ENCODE data around the gene IL10RB. TPM values are rescaled to one million over a fixed set of nuclear protein-coding genes. Genes with fewer than 3 reads are reported as not detected.

The IL10RB gene
- total RNA-seq, 3 donors from 2014 or later = 31.0 to 39.5 (median 31.8) TPM

GRCh38 chr21:33270986-33271385, 4.8 kb downstream of the IL10RB start:
- no peaks in the 10 kb centered on the region for H3K36me3 ChIP-seq
- no peaks in the 10 kb centered on the region for H3K9me3 ChIP-seq
- no peak overlapping the region for H3K27ac ChIP-seq
- H3K4me3 ChIP-seq = no peak overlapping the region
- no peaks in the 10 kb centered on the region for H3K4me1 ChIP-seq
- intact Hi-C loops (cut with DNase I; ENCODE audit: low total_unique reads) = no loop called here
- TF ChIP-seq POLR2AphosphoS5 (IDR thresholded peaks at IDR 0.05) (no peak), POLR2A (IDR thresholded peaks at IDR 0.05) (no peak)
- TF ChIP-seq, protein P1, sequence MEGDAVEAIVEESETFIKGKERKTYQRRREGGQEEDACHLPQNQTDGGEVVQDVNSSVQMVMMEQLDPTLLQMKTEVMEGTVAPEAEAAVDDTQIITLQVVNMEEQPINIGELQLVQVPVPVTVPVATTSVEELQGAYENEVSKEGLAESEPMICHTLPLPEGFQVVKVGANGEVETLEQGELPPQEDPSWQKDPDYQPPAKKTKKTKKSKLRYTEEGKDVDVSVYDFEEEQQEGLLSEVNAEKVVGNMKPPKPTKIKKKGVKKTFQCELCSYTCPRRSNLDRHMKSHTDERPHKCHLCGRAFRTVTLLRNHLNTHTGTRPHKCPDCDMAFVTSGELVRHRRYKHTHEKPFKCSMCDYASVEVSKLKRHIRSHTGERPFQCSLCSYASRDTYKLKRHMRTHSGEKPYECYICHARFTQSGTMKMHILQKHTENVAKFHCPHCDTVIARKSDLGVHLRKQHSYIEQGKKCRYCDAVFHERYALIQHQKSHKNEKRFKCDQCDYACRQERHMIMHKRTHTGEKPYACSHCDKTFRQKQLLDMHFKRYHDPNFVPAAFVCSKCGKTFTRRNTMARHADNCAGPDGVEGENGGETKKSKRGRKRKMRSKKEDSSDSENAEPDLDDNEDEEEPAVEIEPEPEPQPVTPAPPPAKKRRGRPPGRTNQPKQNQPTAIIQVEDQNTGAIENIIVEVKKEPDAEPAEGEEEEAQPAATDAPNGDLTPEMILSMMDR (IDR thresholded peaks at IDR 0.05) = no peak
- no peak for DNase-seq (ENCODE audit: low spot score in 2 of 2)
- no peaks in the 10 kb centered on the region for H3K27me3 ChIP-seq

DNA sequence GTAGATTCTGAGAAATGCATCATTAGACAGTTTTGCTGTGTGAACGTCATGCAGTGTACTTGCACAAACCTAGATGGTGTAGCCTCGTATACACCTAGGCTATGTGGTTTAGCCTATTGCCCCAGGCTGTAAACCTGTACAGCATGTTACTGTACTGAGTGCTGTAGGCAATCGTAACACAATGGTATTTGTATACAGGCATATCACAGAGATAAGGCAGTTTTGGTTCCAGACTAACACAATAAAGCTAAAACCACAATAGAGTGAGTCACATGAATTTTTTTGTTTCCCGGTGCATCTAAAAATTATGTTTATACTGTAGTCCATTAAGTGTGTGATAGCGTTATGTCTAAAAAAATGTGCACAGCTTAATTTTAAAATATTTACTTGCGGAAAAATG, 6.9 kb downstream of the IL10RB start:
- no peak for TF ChIP-seq POLR2AphosphoS5 (IDR thresholded peaks at IDR 0.05)
- TF ChIP-seq, protein P1 (IDR thresholded peaks at IDR 0.05) = no peak
- TF ChIP-seq POLR2A (IDR thresholded peaks at IDR 0.05) = no peak
- no peak for DNase-seq (ENCODE audit: low spot score in 2 of 2)
- H3K4me1 ChIP-seq = no peaks in the 10 kb centered on the region
- no peaks in the 10 kb centered on the region for H3K36me3 ChIP-seq
- no peak overlapping the region for H3K4me3 ChIP-seq
- intact Hi-C loops (cut with DNase I; ENCODE audit: low total_unique reads) = no loop called here
- no peaks in the 10 kb centered on the region for H3K27me3 ChIP-seq
- no peak overlapping the region for H3K27ac ChIP-seq
- no peaks in the 10 kb centered on the region for H3K9me3 ChIP-seq

- H3K36me3 ChIP-seq = peaks cover 8% of the 10 kb centered on the region
- intact Hi-C loops (cut with DNase I; ENCODE audit: low total_unique reads) = no loop called here
- TF ChIP-seq POLR2AphosphoS5 (IDR thresholded peaks at IDR 0.05) = no peak
- TF ChIP-seq, protein P1 (IDR thresholded peaks at IDR 0.05) = no peak
- TF ChIP-seq POLR2A (IDR thresholded peaks at IDR 0.05) = no peak
- H3K4me1 ChIP-seq = no peaks in the 10 kb centered on the region
- no peaks in the 10 kb centered on the region for H3K9me3 ChIP-seq
- H3K27ac ChIP-seq = no peak overlapping the region
- H3K4me3 ChIP-seq = no peak overlapping the region
- DNase-seq (ENCODE audit: low spot score in 2 of 2) = no peak
- no peaks in the 10 kb centered on the region for H3K27me3 ChIP-seq
Observed at GRCh38 chr21:33278721-33279120, 12.6 kb downstream of the IL10RB start.

GRCh38 chr21:33279330-33279820, 13.2 kb downstream of the IL10RB start:
- Histone ChIP-seq H3K4me1 (no peaks in the 10 kb centered on the region), H3K9me3 (no peaks in the 10 kb centered on the region), H3K36me3 (peaks cover 8% of the 10 kb centered on the region), H3K4me3 (no peak overlapping the region), H3K27ac (no peak overlapping the region), H3K27me3 (no peaks in the 10 kb centered on the region)
- TF ChIP-seq POLR2AphosphoS5 (IDR thresholded peaks at IDR 0.05) (no peak), POLR2A (IDR thresholded peaks at IDR 0.05) (no peak)
- TF ChIP-seq, protein P1 (IDR thresholded peaks at IDR 0.05) = no peak
- no peak for DNase-seq (ENCODE audit: low spot score in 2 of 2)
- intact Hi-C loops (cut with DNase I; ENCODE audit: low total_unique reads) = no loop called here

GRCh38 chr21:33281096-33281652, 15.0 kb downstream of the IL10RB start:
- no peak overlapping the region for H3K4me3 ChIP-seq
- TF ChIP-seq POLR2AphosphoS5 (IDR thresholded peaks at IDR 0.05) = no peak
- TF ChIP-seq, protein P1 (IDR thresholded peaks at IDR 0.05) = no peak
- TF ChIP-seq POLR2A (IDR thresholded peaks at IDR 0.05) = no peak
- H3K4me1 ChIP-seq = no peaks in the 10 kb centered on the region
- no peaks in the 10 kb centered on the region for H3K9me3 ChIP-seq
- peaks cover 8% of the 10 kb centered on the region for H3K36me3 ChIP-seq
- DNase-seq (ENCODE audit: low spot score in 2 of 2) = no peak
- intact Hi-C loops (cut with DNase I; ENCODE audit: low total_unique reads) = no loop called here
- H3K27me3 ChIP-seq = no peaks in the 10 kb centered on the region
- no peak overlapping the region for H3K27ac ChIP-seq

Measured in breast epithelium (tissue), 4 donors.